ENCODE data around the gene CEP126.

GRCh38 chr11:101916422-101916821, 1.6 kb downstream of the CEP126 start, which contains the start of gene ANGPTL5:
- no peak for TF ChIP-seq POLR2A (IDR thresholded peaks at IDR 0.05)
- no peak for TF ChIP-seq CTCF (IDR thresholded peaks at IDR 0.05)
